IMR-90 (cell line): ENCODE results near the gene HBD. TPM values are rescaled to one million over a fixed set of nuclear protein-coding genes. Genes with fewer than 3 reads are reported as not detected.
A peak's percentile ranks its signal among the peaks of the same experiment; 100 is the strongest.

Source experiments
- ATAC-seq: fragments of 200-7000 bp; cut with Tn5 transposase; 2 replicates; pipeline ENCODE4 v1.9.1; 2020; ENCODE audit warnings: low read depth, mild to moderate bottlenecking, moderate library complexity
- BruUV-seq: library from RNA; stranded (reverse); fragments of 400-500 nt; replicated peaks from 2 replicates; lab custom pipeline; 2021; lab: Mats Ljungman, UMichigan
- CTCF ChIA-PET: fragments of 300-600 bp; formaldehyde crosslinking; extraction: SDS; loops from one replicate; lab custom pipeline; 2021; ENCODE audit warnings: antibody characterized with exemption; lab: Yijun Ruan, JAX
- POLR2A ChIA-PET: fragments of 300-600 bp; sonication (Branson Sonifier 250); formaldehyde crosslinking; loops from one replicate; lab custom pipeline; 2022; ENCODE audit warnings: antibody characterized with exemption; ENCODE audit not compliant: unreplicated experiment; lab: Charles Lee
- DNase-seq: peaks from one replicate; pipeline ENCODE4 v3.0.0; 2013
- H2AFZ ChIP-seq: replicated peaks from 2 replicates; pipeline ENCODE3; 2013; ENCODE audit warnings: low read length, mild to moderate bottlenecking; ENCODE audit not compliant: poor library complexity
- H2AK5ac ChIP-seq: 2 replicates; pipeline ENCODE4 v1.6.1; 2013; ENCODE audit warnings: low read depth, low read length, inconsistent platforms
- H2AK9ac ChIP-seq: replicated peaks from 2 replicates; pipeline ENCODE3; 2013; ENCODE audit warnings: mild to moderate bottlenecking, low read depth, low read length, moderate library complexity; ENCODE audit not compliant: poor library complexity
- H2BK120ac ChIP-seq: 2 replicates; pipeline ENCODE4 v1.6.1; 2013; ENCODE audit warnings: low read depth, low read length, inconsistent platforms
- H2BK15ac ChIP-seq: 3 replicates; pipeline ENCODE4 v1.6.1; 2013; ENCODE audit warnings: low read depth, low read length, inconsistent platforms
- H2BK20ac ChIP-seq: 2 replicates; pipeline ENCODE4 v1.6.1; 2013; ENCODE audit warnings: low read depth, mild to moderate bottlenecking, inconsistent platforms, low read length, moderate library complexity
- H2BK5ac ChIP-seq: 2 replicates; pipeline ENCODE4 v1.6.1; 2013; ENCODE audit warnings: mild to moderate bottlenecking, low read depth, low read length, inconsistent platforms; ENCODE audit not compliant: poor library complexity, severe bottlenecking
- H3K14ac ChIP-seq: replicated peaks from 2 replicates; pipeline ENCODE4 v1.6.1; 2013; ENCODE audit warnings: low read depth, low read length, inconsistent platforms
- H3K18ac ChIP-seq: 2 replicates; pipeline ENCODE4 v1.6.1; 2013; ENCODE audit warnings: low read depth, low read length, control low read depth
- H3K23ac ChIP-seq: 2 replicates; pipeline ENCODE4 v1.6.1; 2013; ENCODE audit warnings: low read depth, low read length, inconsistent platforms
- H3K27ac ChIP-seq: 2 replicates; pipeline ENCODE4 v1.5.1; 2013; ENCODE audit warnings: mild to moderate bottlenecking, control low read depth, low read length; ENCODE audit not compliant: insufficient read depth
- H3K27me3 ChIP-seq: 2 replicates; pipeline ENCODE4 v1.6.1; 2013; ENCODE audit warnings: low read length; ENCODE audit not compliant: control insufficient read depth, insufficient read depth
- H3K36me3 ChIP-seq: 2 replicates; pipeline ENCODE4 v1.6.1; 2013; ENCODE audit warnings: low read length, mixed read lengths; ENCODE audit not compliant: control insufficient read depth, insufficient read depth
- H3K4ac ChIP-seq: 2 replicates; pipeline ENCODE4 v1.6.1; 2013; ENCODE audit warnings: low read depth, low read length, inconsistent platforms
- H3K4me1 ChIP-seq: 2 replicates; pipeline ENCODE4 v1.6.1; 2013; ENCODE audit warnings: low read length, mixed read lengths; ENCODE audit not compliant: control insufficient read depth, insufficient read depth
- H3K4me2 ChIP-seq: 2 replicates; pipeline ENCODE4 v1.6.1; 2013; ENCODE audit warnings: low read depth, mild to moderate bottlenecking, control low read depth, low read length, moderate library complexity
- H3K4me3 ChIP-seq: 2 replicates; pipeline ENCODE4 v1.5.1; 2013; ENCODE audit warnings: low read depth, mild to moderate bottlenecking, control low read depth, low read length, moderate library complexity; ENCODE audit not compliant: insufficient read depth
- H3K56ac ChIP-seq: 2 replicates; pipeline ENCODE4 v1.6.1; 2013; ENCODE audit warnings: low read length, inconsistent platforms; ENCODE audit not compliant: insufficient read depth; ENCODE audit errors: extremely low read depth
- H3K79me1 ChIP-seq, 2 experiments: 2 replicates each; pipeline ENCODE4 v1.6.1; 2013; ENCODE audit warnings: low read length in 2 of 2, inconsistent platforms in 1 of 2, low read depth in 1 of 2
- H3K9ac ChIP-seq: 2 replicates; pipeline ENCODE4 v1.6.1; 2013; ENCODE audit warnings: low read depth, low read length, control low read depth
- H3K9me1 ChIP-seq: 2 replicates; pipeline ENCODE4 v1.6.1; 2013; ENCODE audit warnings: low read length, inconsistent platforms; ENCODE audit not compliant: insufficient read depth
- H3K9me3 ChIP-seq: 2 replicates; pipeline ENCODE4 v1.6.1; 2013; ENCODE audit warnings: low read length; ENCODE audit not compliant: control insufficient read depth, insufficient read depth
- H4K20me1 ChIP-seq: 2 replicates; pipeline ENCODE4 v1.6.1; 2013; ENCODE audit warnings: low read length, inconsistent platforms; ENCODE audit not compliant: insufficient read depth
- H4K5ac ChIP-seq: 2 replicates; pipeline ENCODE4 v1.6.1; 2013; ENCODE audit warnings: mild to moderate bottlenecking, low read depth, low read length, control low read depth
- H4K8ac ChIP-seq, 2 experiments: 2 replicates each; pipeline ENCODE4 v1.6.1; 2013; ENCODE audit warnings: low read depth in 2 of 2, low read length in 2 of 2, control low read depth in 1 of 2, inconsistent platforms in 1 of 2
- H4K91ac ChIP-seq: 2 replicates; pipeline ENCODE4 v1.6.1; 2013; ENCODE audit warnings: low read depth, low read length, inconsistent platforms; ENCODE audit not compliant: insufficient read depth
- CEBPB ChIP-seq: IDR thresholded peaks from 2 replicates; pipeline ENCODE4 v1.6.1; 2012; ENCODE audit warnings: low read depth, low read length, improper control_type of control experiment
- CHD1 ChIP-seq: IDR thresholded peaks from 2 replicates; pipeline ENCODE4 v1.6.1; 2012; ENCODE audit warnings: low read depth, low read length, improper control_type of control experiment
- MAFK ChIP-seq: IDR thresholded peaks from 2 replicates; pipeline ENCODE4 v1.6.1; 2012; ENCODE audit warnings: low read depth, low read length, improper control_type of control experiment
- MXI1 ChIP-seq: IDR thresholded peaks from 2 replicates; pipeline ENCODE4 v1.6.1; 2012; ENCODE audit warnings: low read depth, mild to moderate bottlenecking, low read length, moderate library complexity, borderline replicate concordance
- POLR2A ChIP-seq: IDR thresholded peaks from 2 replicates; pipeline ENCODE4 v1.6.1; 2012; ENCODE audit warnings: mild to moderate bottlenecking, low read depth, low read length
- RCOR1 ChIP-seq: IDR thresholded peaks from 2 replicates; pipeline ENCODE4 v1.6.1; 2012; ENCODE audit warnings: mild to moderate bottlenecking, low read length, improper control_type of control experiment; ENCODE audit not compliant: insufficient replicate concordance
- SMC3 ChIP-seq: fragments of 150-350 bp; IDR thresholded peaks from 2 replicates; pipeline ENCODE4 v1.6.1; 2016; ENCODE audit warnings: low read depth, mild to moderate bottlenecking, antibody characterized with exemption, low read length, moderate library complexity
- WGBS, 2 experiments: methylation state at CpG; one replicate each; pipeline versions ENCODE4 v1.1.5 to v1.1.7; 2013; ENCODE audit warnings: missing lambda C conversion rate in 2 of 2; ENCODE audit not compliant: insufficient read length in 1 of 2; ENCODE audit errors: extremely low coverage in 2 of 2; 5-methylcytosine and 5-hydroxymethylcytosine counted together
- dilution Hi-C: fragments of 300-500 bp; cut with HindIII; formaldehyde crosslinking; loops from one replicate; pipeline ENCODE4 v1.14.3; 2018; ENCODE audit warnings: low sequenced_read_pairs; ENCODE audit not compliant: unreplicated experiment
- in situ Hi-C: fragments of 300-500 bp; cut with MboI; formaldehyde crosslinking; loops from 3 replicates; pipeline ENCODE4 v1.14.3; 2019; ENCODE audit warnings: low sequenced_read_pairs, inconsistent platforms, mixed read lengths
- intact Hi-C: fragments of 100-400 bp; cut with micrococcal nuclease; formaldehyde crosslinking; loops from 2 replicates; pipeline ENCODE4 v1.10.0; 2022
- polyA plus RNA-seq, 3 experiments: library from polyadenylated mRNA; depleted of rRNA; stranded (reverse); fragments of >200 nt; gene quantifications; 2 replicates each; pipeline ENCODE4 v1.2.3, GENCODE V29; 2012; ENCODE audit warnings: low replicate concordance in 1 of 3
- total RNA-seq: library from RNA; depleted of rRNA; stranded (reverse); fragments of >200 nt; gene quantifications from 2 replicates; pipeline ENCODE4 v1.2.3, GENCODE V29; 2012
- TF ChIP-seq, protein P1 (sequence below): fragments of 150-350 bp; IDR thresholded peaks from 2 replicates; pipeline ENCODE4 v1.6.1; 2017; ENCODE audit warnings: mild to moderate bottlenecking, antibody characterized with exemption, low read length, low read depth
- TF ChIP-seq, protein P2 (sequence below): conservative IDR thresholded peaks from 2 replicates; pipeline ENCODE4 v1.5.1; 2012; ENCODE audit warnings: mild to moderate bottlenecking, low read depth, low read length, improper control_type of control experiment

HBD gene
- total and polyA plus RNA-seq, 2 of the 4 experiments (the other 2 are of a cell fraction): 6.3 to 12.0 TPM

DNA sequence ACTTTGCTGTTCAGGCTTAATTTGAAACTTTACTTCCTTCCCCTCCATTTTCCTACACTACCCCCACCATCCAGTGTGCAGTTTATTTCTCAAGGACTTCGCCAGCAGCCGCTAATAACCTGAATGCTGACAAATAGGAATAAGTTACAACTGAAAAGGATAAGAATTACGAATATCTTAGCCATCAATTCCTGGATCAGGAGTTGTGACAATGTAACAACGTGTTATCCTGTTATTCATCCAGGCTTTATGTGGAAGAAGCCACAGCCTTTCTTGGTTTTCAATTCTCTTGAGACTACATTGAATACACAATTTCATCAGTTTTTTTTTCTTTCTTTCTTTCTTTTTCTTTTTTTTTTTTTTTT, 9.5 kb upstream of the HBD start:
- Histone ChIP-seq H4K20me1 (no peaks in the 10 kb centered on the region), H3K79me1 (no peaks in the 10 kb centered on the region), H3K27me3 (no peaks in the 10 kb centered on the region), H4K8ac (no peak overlapping the region), H3K4me1 (peaks cover 2% of the 10 kb centered on the region; the same call in 1 of the 2 replicates), H4K91ac (no peak overlapping the region), H3K23ac (no peak overlapping the region), H3K36me3 (no peaks in the 10 kb centered on the region), H4K5ac (no peak overlapping the region), H2BK120ac (no peak overlapping the region), H3K18ac (no peak overlapping the region), H3K27ac (no peak overlapping the region), H3K56ac (no peak overlapping the region), H3K9me3 (no peaks in the 10 kb centered on the region), H3K14ac (no peak overlapping the region), H3K4me2 (no peak overlapping the region), H2BK15ac (peak overlapping the region; percentile 23; the same call in 1 of the 3 replicates), H3K4me3 (no peak overlapping the region), H2BK20ac (peak overlapping the region; percentile 64; the same call in 1 of the 2 replicates), H3K9me1 (peaks cover 7% of the 10 kb centered on the region; the same call in 1 of the 2 replicates), H2AFZ (no peak overlapping the region), H2BK5ac (no peak overlapping the region), H2AK5ac (no peak overlapping the region), H3K9ac (no peak overlapping the region), H3K4ac (peak overlapping the region; percentile 4; the same call in 1 of the 2 replicates), H2AK9ac (no peak overlapping the region)
- no peak for ATAC-seq
- intact Hi-C loops (no loop called here), dilution Hi-C loops (no loop called here), in situ Hi-C loops (no loop called here)
- no CpG with 5 or more reads among the region's 4 CpGs for WGBS, 2 experiments
- POLR2A ChIA-PET: no interaction called here
- no TSS peak for BruUV-seq
- CTCF ChIA-PET: interaction anchor here (0.6 kb wide), 1 partner anchor 1058 kb away, joined by 8 read pairs; no protein-coding TSS in a partner anchor
- TF ChIP-seq, protein P1, sequence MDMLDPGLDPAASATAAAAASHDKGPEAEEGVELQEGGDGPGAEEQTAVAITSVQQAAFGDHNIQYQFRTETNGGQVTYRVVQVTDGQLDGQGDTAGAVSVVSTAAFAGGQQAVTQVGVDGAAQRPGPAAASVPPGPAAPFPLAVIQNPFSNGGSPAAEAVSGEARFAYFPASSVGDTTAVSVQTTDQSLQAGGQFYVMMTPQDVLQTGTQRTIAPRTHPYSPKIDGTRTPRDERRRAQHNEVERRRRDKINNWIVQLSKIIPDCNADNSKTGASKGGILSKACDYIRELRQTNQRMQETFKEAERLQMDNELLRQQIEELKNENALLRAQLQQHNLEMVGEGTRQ: no peak
- TF ChIP-seq CHD1 (no peak), MXI1 (no peak), SMC3 (no peak), CEBPB (no peak), RCOR1 (no peak), POLR2A (no peak), MAFK (no peak)
- TF ChIP-seq, protein P2, sequence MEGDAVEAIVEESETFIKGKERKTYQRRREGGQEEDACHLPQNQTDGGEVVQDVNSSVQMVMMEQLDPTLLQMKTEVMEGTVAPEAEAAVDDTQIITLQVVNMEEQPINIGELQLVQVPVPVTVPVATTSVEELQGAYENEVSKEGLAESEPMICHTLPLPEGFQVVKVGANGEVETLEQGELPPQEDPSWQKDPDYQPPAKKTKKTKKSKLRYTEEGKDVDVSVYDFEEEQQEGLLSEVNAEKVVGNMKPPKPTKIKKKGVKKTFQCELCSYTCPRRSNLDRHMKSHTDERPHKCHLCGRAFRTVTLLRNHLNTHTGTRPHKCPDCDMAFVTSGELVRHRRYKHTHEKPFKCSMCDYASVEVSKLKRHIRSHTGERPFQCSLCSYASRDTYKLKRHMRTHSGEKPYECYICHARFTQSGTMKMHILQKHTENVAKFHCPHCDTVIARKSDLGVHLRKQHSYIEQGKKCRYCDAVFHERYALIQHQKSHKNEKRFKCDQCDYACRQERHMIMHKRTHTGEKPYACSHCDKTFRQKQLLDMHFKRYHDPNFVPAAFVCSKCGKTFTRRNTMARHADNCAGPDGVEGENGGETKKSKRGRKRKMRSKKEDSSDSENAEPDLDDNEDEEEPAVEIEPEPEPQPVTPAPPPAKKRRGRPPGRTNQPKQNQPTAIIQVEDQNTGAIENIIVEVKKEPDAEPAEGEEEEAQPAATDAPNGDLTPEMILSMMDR: no peak
- no peak for DNase-seq
